HEK293 (cell line): Measurements from ENCODE around the gene ZFC3H1.
A peak's percentile ranks its signal among the peaks of the same experiment; 100 is the strongest.

Source experiments
- CTCF ChIA-PET: fragments of 350-600 bp; formaldehyde crosslinking; extraction: SDS; loops from one replicate; lab custom pipeline; 2021; ENCODE audit warnings: antibody characterized with exemption; lab: Yijun Ruan, JAX
- POLR2A ChIA-PET: fragments of 300-600 bp; formaldehyde crosslinking; extraction: SDS; loops from one replicate; lab custom pipeline; 2020; ENCODE audit warnings: antibody characterized with exemption, inconsistent platforms; lab: Yijun Ruan, JAX
- H3K27ac ChIP-seq: fragments of 200-500 bp; sonication (Bioruptor generic); 2 replicates; pipeline ENCODE4 v1.5.1; 2014; ENCODE audit warnings: low read depth, low read length, control low read depth, inconsistent platforms; ENCODE audit errors: extremely low read depth
- H3K36me3 ChIP-seq, 2 experiments: fragments of 200-500 bp in 1 of 2; sonication (Bioruptor generic) in 1 of 2; 1 replicate in 1 of 2; 2 replicates in 1 of 2; pipeline ENCODE4 v1.5.1; 2014 to 2017; ENCODE audit warnings: inconsistent platforms in 2 of 2, low read length in 2 of 2; ENCODE audit not compliant: control insufficient read depth in 2 of 2, insufficient read depth in 1 of 2
- H3K4me1 ChIP-seq: fragments of 200-500 bp; sonication (Bioruptor generic); 2 replicates; pipeline ENCODE4 v1.5.1; 2014; ENCODE audit warnings: mild to moderate bottlenecking, low read length, inconsistent platforms; ENCODE audit not compliant: control insufficient read depth, insufficient read depth
- H3K4me3 ChIP-seq: 2 replicates; pipeline ENCODE4 v1.5.1; 2011; ENCODE audit warnings: low read depth, mild to moderate bottlenecking, control low read depth, low read length, moderate library complexity
- H3K9me3 ChIP-seq: fragments of 200-500 bp; sonication (Bioruptor generic); 2 replicates; pipeline ENCODE4 v1.5.1; 2014; ENCODE audit warnings: low read depth, low read length, inconsistent platforms; ENCODE audit not compliant: control insufficient read depth, insufficient read depth
- EGR2 ChIP-seq: fragments of 450-650 bp; formaldehyde crosslinking; IDR thresholded peaks from 2 replicates; pipeline ENCODE4 v1.5.1; 2016; ENCODE audit warnings: low read depth, missing biosample characterization, missing genetic modification characterization
- GLIS2 ChIP-seq: fragments of 450-650 bp; formaldehyde crosslinking; IDR thresholded peaks from 2 replicates; pipeline ENCODE4 v1.5.1; 2016; ENCODE audit warnings: missing biosample characterization, missing genetic modification characterization
- HOXC10 ChIP-seq: sonication (generic); formaldehyde crosslinking; IDR thresholded peaks from 2 replicates; pipeline ENCODE4 v1.8.1; 2023; ENCODE audit warnings: mild to moderate bottlenecking, missing genetic modification reagents
- KLF9 ChIP-seq: fragments of 450-650 bp; formaldehyde crosslinking; IDR thresholded peaks from 2 replicates; pipeline ENCODE4 v1.5.1; 2016; ENCODE audit warnings: missing biosample characterization, missing genetic modification characterization, low read depth
- SP2 ChIP-seq: fragments of 450-650 bp; formaldehyde crosslinking; IDR thresholded peaks from 2 replicates; pipeline ENCODE4 v1.5.1; 2016; ENCODE audit warnings: missing biosample characterization, missing genetic modification characterization
- TCF7L2 ChIP-seq: IDR thresholded peaks from 2 replicates; pipeline ENCODE4 v1.6.1; 2011; ENCODE audit warnings: low read depth, mild to moderate bottlenecking, inconsistent platforms, low read length, moderate library complexity, borderline replicate concordance
- TSHZ1 ChIP-seq: fragments of 450-650 bp; formaldehyde crosslinking; IDR thresholded peaks from 2 replicates; pipeline ENCODE4 v1.5.1; 2016; ENCODE audit warnings: missing biosample characterization, missing genetic modification characterization, borderline replicate concordance
- ZBTB11 ChIP-seq: fragments of 450-650 bp; formaldehyde crosslinking; conservative IDR thresholded peaks from 2 replicates; pipeline ENCODE4 v1.5.1; 2016; ENCODE audit warnings: low read depth, missing biosample characterization, missing genetic modification characterization
- ZBTB21 ChIP-seq: fragments of 450-650 bp; formaldehyde crosslinking; IDR thresholded peaks from 2 replicates; pipeline ENCODE4 v1.5.1; 2017; ENCODE audit warnings: missing biosample characterization, missing genetic modification characterization
- ZFHX2 ChIP-seq: fragments of 450-650 bp; formaldehyde crosslinking; conservative IDR thresholded peaks from 2 replicates; pipeline ENCODE4 v1.5.1; 2016; ENCODE audit warnings: missing biosample characterization, missing genetic modification characterization
- ZNF221 ChIP-seq: fragments of 450-650 bp; formaldehyde crosslinking; IDR thresholded peaks from 2 replicates; pipeline ENCODE4 v1.5.1; 2017; ENCODE audit warnings: missing biosample characterization, missing genetic modification characterization, borderline replicate concordance
- ZNF335 ChIP-seq: fragments of 450-650 bp; formaldehyde crosslinking; conservative IDR thresholded peaks from 2 replicates; pipeline ENCODE4 v1.5.1; 2016; ENCODE audit warnings: missing biosample characterization, missing genetic modification characterization
- ZNF391 ChIP-seq: fragments of 450-650 bp; formaldehyde crosslinking; IDR thresholded peaks from 2 replicates; pipeline ENCODE4 v1.5.1; 2016; ENCODE audit warnings: low read depth, missing biosample characterization, missing genetic modification characterization, borderline replicate concordance
- ZNF394 ChIP-seq: fragments of 450-650 bp; formaldehyde crosslinking; IDR thresholded peaks from 2 replicates; pipeline ENCODE4 v1.5.1; 2016; ENCODE audit warnings: missing biosample characterization, missing genetic modification characterization, mild to moderate bottlenecking, moderate library complexity, borderline replicate concordance
- ZNF423 ChIP-seq: fragments of 450-650 bp; formaldehyde crosslinking; IDR thresholded peaks from 2 replicates; pipeline ENCODE4 v1.5.1; 2016; ENCODE audit warnings: missing biosample characterization, missing genetic modification characterization
- ZNF501 ChIP-seq: fragments of 450-650 bp; formaldehyde crosslinking; IDR thresholded peaks from 2 replicates; pipeline ENCODE4 v1.5.1; 2016; ENCODE audit warnings: missing biosample characterization, missing genetic modification characterization
- ZNF600 ChIP-seq: fragments of 450-650 bp; formaldehyde crosslinking; IDR thresholded peaks from 2 replicates; pipeline ENCODE4 v1.5.1; 2016; ENCODE audit warnings: missing biosample characterization, missing genetic modification characterization
- ZNF629 ChIP-seq: fragments of 450-650 bp; formaldehyde crosslinking; IDR thresholded peaks from 2 replicates; pipeline ENCODE4 v1.5.1; 2017; ENCODE audit warnings: missing biosample characterization, missing genetic modification characterization
- ZNF639 ChIP-seq: fragments of 450-650 bp; formaldehyde crosslinking; IDR thresholded peaks from 2 replicates; pipeline ENCODE4 v1.5.1; 2016; ENCODE audit warnings: missing biosample characterization, missing genetic modification characterization
- ZNF645 ChIP-seq: fragments of 450-650 bp; formaldehyde crosslinking; IDR thresholded peaks from 2 replicates; pipeline ENCODE4; 2016; ENCODE audit warnings: missing biosample characterization, missing genetic modification characterization
- ZNF658 ChIP-seq: fragments of 450-650 bp; formaldehyde crosslinking; IDR thresholded peaks from 2 replicates; pipeline ENCODE4; 2016; ENCODE audit warnings: missing biosample characterization, missing genetic modification characterization
- ZNF660 ChIP-seq: fragments of 450-650 bp; IDR thresholded peaks from 2 replicates; pipeline ENCODE4 v1.5.1; 2018; ENCODE audit warnings: missing biosample characterization, mild to moderate bottlenecking, missing genetic modification characterization
- ZNF677 ChIP-seq: fragments of 450-650 bp; IDR thresholded peaks from 2 replicates; pipeline ENCODE4 v1.5.0; 2018; ENCODE audit warnings: missing biosample characterization, mild to moderate bottlenecking, missing genetic modification characterization, moderate library complexity
- ZNF692 ChIP-seq: fragments of 450-650 bp; formaldehyde crosslinking; IDR thresholded peaks from 2 replicates; pipeline ENCODE4 v1.5.1; 2016; ENCODE audit warnings: missing biosample characterization, missing genetic modification characterization
- ZNF785 ChIP-seq: fragments of 450-650 bp; formaldehyde crosslinking; IDR thresholded peaks from 2 replicates; pipeline ENCODE4 v1.5.1; 2016; ENCODE audit warnings: missing biosample characterization, missing genetic modification characterization

The ZFC3H1 gene

GRCh38 chr12:71662849-71663560 lies 643 bp downstream of the ZFC3H1 start:
- ChIA-PET CTCF (interaction anchor here (0.6 to 1.5 kb wide), 6 partner anchors 27 to 1967 kb away, joined by 3 to 5 read pairs (median 4); partner anchors contain the start of genes LGR5 and RAB21), POLR2A (interaction anchor here (1.0 to 2.9 kb wide), 8 partner anchors 13 to 187 kb away, joined by 3 to 90 read pairs (median 7); partner anchors contain the start of genes RAB21 and TMEM19)
- Histone ChIP-seq H3K36me3 (peaks cover 15 to 25% of the 10 kb centered on the region in 2 experiments), H3K27ac (peak overlapping the region; percentile 83), H3K9me3 (no peaks in the 10 kb centered on the region), H3K4me3 (peak overlapping the region; percentile 71), H3K4me1 (peaks cover 2% of the 10 kb centered on the region; the same call in 1 of the 2 replicates)
- TF ChIP-seq ZNF501 (tag by site-specific recombination) (peak; percentile 18; the same call in 1 of the 2 replicates), ZNF600 (tag by site-specific recombination) (peak; percentile 11), ZNF692 (tag by site-specific recombination) (peak; percentile 22; the same call in 1 of the 2 replicates), ZNF785 (tag by site-specific recombination) (0 out of 2 replicates have a peak, but pooled peaks have one; percentile 26), ZNF335 (tag by site-specific recombination) (peak; percentile 47; the same call in 1 of the 2 replicates), ZNF629 (tag by site-specific recombination) (0 out of 2 replicates have a peak, but pooled peaks have one; percentile 34), HOXC10 (no peak), KLF9 (tag by site-specific recombination) (peak; percentile 66), ZNF391 (tag by site-specific recombination) (0 out of 2 replicates have a peak, but pooled peaks have one; percentile 12), ZFHX2 (tag by site-specific recombination) (peak; percentile 77), ZNF658 (no peak), ZNF645 (tag by site-specific recombination) (no peak), ZNF221 (tag by site-specific recombination) (no peak), ZBTB21 (no peak), EGR2 (peak; percentile 51), TCF7L2 (peak; percentile 12; the same call in 1 of the 2 replicates), GLIS2 (peak; percentile 29; the same call in 1 of the 2 replicates), ZNF394 (no peak; the same call in 1 of the 2 replicates), ZBTB11 (peak; percentile 9), ZNF660 (0 out of 2 replicates have a peak, but pooled peaks have one; percentile 8), TSHZ1 (tag by site-specific recombination) (no peak), SP2 (tag by site-specific recombination) (peak; percentile 83), ZNF639 (tag by site-specific recombination) (no peak), ZNF423 (tag by site-specific recombination) (0 out of 2 replicates have a peak, but pooled peaks have one; percentile 8), ZNF677 (no peak)
